GM21576 (cell line): Measurements from ENCODE around the gene WASF1.
A peak's percentile ranks its signal among the peaks of the same experiment; 100 is the strongest.
"Not testable (repeated sequence)": the region's sequence is repeated elsewhere in the genome, so short reads cannot be mapped to it uniquely, and the experiment has no call there.

ENCODE experiments used
- ATAC-seq: cut with Tn5 transposase; IDR thresholded peaks from one replicate; pipeline ENCODE4 v1.9.1; 2021; ENCODE audit warnings: mild to moderate bottlenecking, moderate library complexity; ENCODE audit not compliant: unreplicated experiment

Gene WASF1

GRCh38 chr6:110178626-110179405 lies 654 bp downstream of the WASF1 start:
- ATAC-seq = peak; percentile 32

- ATAC-seq = no peak
These were observed 5.9 kb downstream of the WASF1 start for GRCh38 chr6:110173506-110174132.

DNA sequence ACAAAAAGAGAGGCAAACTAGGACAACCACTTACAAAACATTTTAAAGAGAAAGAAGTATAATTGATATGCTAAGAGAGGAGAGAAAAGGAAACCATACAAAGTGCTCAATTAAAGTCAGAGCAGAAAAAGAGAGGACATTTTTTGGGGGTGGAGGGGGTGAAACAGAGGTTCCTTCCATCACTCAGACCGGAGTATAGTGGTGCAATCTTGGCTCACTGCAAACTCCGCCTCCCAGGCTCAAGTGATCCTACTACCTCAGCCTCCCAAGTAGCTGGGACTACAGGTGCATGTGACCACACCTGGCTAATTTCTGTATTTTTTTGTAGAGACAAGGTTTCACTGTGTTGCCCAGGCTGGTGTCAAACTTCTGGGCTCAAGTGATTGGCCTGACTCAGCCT lies 9.4 kb downstream of the WASF1 start:
- no peak for ATAC-seq

GRCh38 chr6:110158479-110158878 lies 21.0 kb downstream of the WASF1 start:
- no peak for ATAC-seq

DNA sequence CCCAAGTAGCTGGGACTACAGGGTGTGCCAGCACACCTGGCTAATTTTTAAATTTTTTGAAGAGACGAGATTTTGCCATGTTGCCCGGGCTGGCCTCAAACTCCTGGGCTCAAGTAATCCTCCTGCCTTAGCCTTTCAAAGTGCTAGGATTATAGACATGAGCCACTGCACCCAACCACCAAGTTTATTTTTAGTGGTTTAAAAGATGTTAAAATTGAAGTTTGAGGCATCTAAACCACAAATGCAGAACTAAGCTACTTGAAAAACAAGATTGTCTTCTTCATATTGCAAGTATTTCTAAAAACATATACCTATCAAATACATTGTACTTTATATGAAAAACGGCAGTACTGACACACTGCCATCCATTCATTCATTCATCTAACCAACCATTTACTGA lies 31.6 kb downstream of the WASF1 start:
- ATAC-seq = no peak

GRCh38 chr6:110140650-110141049 lies 38.8 kb downstream of the WASF1 start:
- no peak for ATAC-seq

DNA sequence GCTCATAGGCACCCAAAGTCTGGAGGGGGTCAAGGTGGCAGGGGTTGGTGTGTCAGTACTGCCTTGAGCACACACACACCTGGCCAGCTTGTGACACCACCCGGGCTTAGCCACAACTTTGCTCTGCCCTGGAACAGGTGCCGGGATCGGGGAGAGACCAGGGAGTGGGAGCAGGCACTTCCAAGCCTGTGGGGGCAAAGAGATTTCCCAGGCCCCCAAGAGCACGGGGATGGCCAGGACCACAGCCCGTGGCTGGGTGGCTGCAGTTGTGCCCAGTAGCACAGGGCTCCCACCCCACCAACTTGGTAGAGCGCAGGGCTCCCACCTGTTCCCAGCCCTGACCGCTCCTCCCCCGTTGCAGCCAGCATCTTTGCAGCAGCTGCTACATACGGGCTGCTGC lies 40.4 kb downstream of the WASF1 start:
- ATAC-seq = no peak

DNA sequence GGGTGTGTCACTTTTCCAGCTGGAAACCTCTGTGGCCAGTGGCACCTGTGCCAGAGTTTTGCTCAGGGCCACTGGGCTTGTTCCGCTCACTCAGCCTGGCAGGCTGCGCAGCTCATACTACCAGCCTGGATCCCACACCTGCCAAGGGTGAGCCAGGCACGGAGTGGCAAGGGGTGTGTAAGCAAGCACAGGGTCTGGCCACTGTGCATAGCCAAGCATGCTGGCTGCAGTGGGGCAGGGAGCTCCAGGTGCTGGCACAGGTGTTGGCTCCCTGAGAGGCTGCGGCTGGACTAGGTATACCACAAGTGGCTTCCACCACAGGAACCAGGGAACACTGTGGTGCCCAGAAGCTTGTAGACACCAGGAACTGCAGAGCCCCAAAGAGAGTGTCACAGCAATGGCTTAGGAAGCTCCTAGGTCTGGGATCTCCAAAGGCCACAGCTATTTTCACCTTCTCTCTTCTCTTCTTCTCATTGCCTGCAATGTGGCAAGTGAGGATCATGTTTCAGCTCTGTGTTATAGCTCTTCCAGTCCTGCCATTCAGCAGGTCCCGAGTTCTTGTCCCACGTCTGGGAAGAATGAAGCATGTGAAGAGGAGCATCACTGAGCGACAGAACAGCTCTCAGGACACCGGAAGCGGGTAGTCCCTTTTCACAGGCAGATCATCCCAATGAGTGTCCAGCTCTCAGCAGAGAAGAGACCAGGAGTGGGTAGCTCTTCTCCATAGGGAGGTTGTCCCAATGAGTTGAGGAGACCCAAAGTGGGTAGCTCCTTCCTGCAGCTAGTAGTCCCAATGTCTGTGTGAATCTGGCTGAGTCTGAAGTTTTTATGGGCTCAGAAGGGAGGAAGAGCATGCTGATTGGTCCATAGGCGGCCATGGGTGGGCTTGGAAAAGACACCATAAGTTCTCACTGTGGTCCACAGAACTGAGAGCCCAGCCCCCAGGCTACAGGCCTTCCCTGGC lies 41.3 kb downstream of the WASF1 start:
- no peak for ATAC-seq

DNA sequence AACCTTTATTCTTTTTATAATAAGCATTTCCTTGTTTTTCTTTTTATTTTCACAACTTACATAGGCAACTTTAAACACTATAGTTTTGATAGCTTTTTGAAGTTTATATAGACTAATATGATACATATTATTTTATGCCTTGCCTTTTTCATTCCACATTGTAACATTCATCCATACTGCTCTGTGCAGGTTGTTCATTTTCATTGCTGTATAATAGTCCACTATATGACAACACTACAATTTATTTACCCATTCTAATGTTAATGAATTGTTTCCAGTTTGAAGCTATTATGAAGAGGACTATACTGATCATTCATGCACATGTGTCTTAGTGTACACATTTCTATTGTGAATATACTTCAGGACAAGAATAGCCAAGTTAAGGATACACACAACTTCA lies 49.1 kb downstream of the WASF1 start:
- ATAC-seq = no peak

GRCh38 chr6:110128418-110128817 lies 51.1 kb downstream of the WASF1 start:
- no peak for ATAC-seq

GRCh38 chr6:110125361-110125760 lies 54.1 kb downstream of the WASF1 start:
- ATAC-seq = no peak

- ATAC-seq = not testable (repeated sequence)
These were observed 57.8 kb downstream of the WASF1 start for GRCh38 chr6:110121655-110122054.

GRCh38 chr6:110116258-110116657 lies 63.2 kb downstream of the WASF1 start:
- ATAC-seq = no peak

DNA sequence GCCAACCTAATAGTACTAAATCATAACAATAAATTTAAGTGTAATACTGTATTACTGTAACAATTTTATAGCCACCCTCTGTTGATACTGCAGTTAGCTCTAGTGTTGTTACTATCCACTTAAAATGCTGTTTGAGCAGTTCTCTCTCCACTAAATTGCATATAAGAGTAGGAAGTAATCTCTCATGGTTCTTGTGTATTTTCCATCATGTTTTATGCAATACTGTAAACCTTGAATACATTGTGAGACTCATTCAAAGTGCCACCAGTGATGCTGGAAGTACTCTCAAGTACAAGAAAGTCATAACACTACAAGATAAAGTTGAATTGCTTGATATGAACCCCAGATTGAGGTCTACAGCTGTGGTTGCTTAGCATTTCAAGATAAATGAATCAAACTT lies 65.5 kb downstream of the WASF1 start:
- ATAC-seq = no peak

DNA sequence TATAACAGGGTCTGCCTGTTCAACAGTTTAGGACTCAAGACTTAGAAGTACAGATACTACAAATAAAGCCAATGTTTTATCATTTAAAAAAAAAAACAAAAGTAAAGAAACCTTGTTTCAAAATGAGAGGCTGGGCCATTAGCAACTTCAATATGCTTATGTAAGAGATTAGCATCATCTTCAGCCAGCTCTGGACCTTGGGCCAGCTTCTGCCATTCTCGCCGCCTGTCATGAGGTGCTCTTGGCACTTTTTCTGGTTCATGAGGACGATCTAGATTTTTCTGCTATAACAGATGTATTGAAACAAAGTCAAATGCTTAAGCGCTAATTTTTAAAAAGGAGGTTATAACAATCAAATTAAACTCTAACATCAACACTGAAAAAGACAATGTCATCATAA lies 74.2 kb downstream of the WASF1 start:
- no peak for ATAC-seq

GRCh38 chr6:110103260-110103659 lies 76.2 kb downstream of the WASF1 start:
- no peak for ATAC-seq

GRCh38 chr6:110102411-110102810 lies 77.1 kb downstream of the WASF1 start:
- ATAC-seq = no peak

DNA sequence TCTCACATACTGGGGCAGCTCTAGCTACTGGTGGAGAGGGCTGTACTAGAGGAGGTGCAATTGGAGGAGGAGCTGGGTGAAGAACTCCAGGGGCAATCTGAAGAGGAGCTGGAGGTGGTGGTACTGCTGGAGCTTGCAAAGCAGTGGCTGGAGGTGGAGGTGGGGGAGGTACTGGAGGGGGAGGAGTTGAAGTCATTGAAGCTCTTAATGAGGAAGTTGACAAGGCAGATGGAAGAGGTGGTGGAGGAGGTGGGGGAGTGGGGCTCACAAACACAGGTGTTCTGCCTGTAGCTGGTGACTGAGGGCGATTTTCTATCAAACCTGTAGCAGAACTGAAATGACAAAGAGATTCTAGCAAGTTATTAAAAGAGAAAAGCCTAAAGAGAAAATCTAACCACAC lies 77.6 kb downstream of the WASF1 start:
- peak; percentile 67 for ATAC-seq

DNA sequence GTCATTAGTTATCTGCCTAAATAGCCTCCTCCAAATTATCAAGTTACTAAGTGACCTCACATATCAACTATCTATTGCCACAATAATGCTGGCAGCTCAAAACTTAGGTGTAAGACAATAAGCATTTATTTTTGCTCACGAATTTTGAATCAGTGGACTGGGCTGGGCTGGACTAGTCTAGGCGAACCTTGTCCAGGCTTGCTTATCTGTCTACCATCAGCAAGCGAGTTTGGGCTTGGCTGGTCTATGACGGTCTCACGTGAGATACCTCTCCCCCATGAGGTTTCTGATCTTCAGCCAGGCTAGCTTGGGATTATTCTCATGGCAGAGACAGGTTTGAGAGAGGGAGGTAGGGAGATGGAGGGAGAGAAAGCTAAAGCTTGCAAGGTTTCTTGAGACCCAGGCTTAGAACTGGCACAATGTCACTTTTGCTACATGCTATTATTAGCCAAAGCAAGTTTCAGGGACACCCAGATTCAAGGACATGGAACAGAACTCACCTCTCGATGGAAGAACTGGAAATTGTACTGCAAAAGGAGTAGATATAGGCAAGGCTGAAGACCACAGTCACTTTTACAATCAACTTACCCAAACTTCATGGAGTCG lies 80.9 kb downstream of the WASF1 start:
- no peak for ATAC-seq

DNA sequence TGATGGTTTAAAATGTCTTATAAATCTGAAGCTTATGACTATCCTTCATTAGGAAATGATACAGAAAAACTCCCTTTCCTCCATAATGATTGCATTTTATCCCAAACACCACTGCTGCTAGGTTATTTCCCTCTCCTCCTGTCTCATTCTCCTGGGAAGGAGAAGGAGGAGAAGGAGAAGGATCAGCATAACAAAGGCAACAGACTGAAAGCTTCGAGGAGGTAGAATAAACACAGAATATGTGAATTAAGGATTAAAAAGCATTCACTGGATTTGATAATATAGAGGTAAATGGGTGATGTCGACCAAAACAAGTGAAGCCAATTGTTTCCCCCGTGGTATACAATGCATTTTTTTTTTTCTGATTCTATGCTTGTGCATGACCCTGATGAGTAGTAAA lies 82.0 kb downstream of the WASF1 start:
- ATAC-seq = no peak

DNA sequence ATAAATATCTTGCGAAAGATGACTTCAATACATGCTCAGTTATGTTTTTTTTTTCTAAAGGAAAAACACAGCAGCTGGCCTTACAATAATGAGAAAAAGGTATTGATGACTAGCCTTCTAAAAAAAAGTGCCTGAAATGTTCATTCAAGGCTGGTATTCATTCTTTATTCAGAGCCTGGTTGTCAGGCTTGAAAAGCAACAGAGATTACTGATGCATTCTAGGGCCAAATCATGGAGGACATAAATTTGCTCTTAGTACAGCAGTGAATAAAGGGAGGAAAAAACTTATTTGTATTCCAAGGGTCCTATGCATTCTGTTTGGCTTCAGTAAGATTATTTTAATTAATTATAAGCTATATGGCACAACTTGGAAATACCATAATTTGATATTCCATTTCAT lies 83.5 kb downstream of the WASF1 start:
- no peak for ATAC-seq
